Stimulated activated CD8-positive, alpha-beta memory T cell treated with anti-CD3 and anti-CD28 coated beads, Interleukin-2, amount 100 ng/mL, for 1 hour (primary cell): ENCODE results near the gene ADAMTS13.

Source experiments
- DNase-seq, 2 donors: peaks; one replicate each; pipeline ENCODE4 v3.0.0-alpha.2; 2020; ENCODE audit warnings: low read depth in 2 of 2

Gene ADAMTS13

GRCh38 chr9:133454325-133454724, 32.2 kb downstream of the ADAMTS13 start:
- DNase-seq: no peak

- DNase-seq: no peak
Observed at GRCh38 chr9:133454943-133455673, 32.9 kb downstream of the ADAMTS13 start.

GRCh38 chr9:133455936-133456335, 33.8 kb downstream of the ADAMTS13 start:
- no peak for DNase-seq

- DNase-seq: no peak
Observed at GRCh38 chr9:133456409-133456808, 34.2 kb downstream of the ADAMTS13 start.

- no peak for DNase-seq
Observed at GRCh38 chr9:133457233-133457632, 35.1 kb downstream of the ADAMTS13 start.

GRCh38 chr9:133457748-133458147, 35.6 kb downstream of the ADAMTS13 start:
- DNase-seq: no peak

GRCh38 chr9:133458643-133459312, 36.6 kb downstream of the ADAMTS13 start:
- no peak for DNase-seq

GRCh38 chr9:133459476-133460404, 37.6 kb downstream of the ADAMTS13 start, which contains the start of gene CACFD1:
CACFD1 (plus strand) TSS chr9:133459978; CDS start chr9:133460067, 89 bp downstream.
- DNase-seq: peak; percentile 81 to 85

- DNase-seq: no peak
Observed at GRCh38 chr9:133460405-133461175, 38.4 kb downstream of the ADAMTS13 start.

GRCh38 chr9:133461975-133462374, 39.8 kb downstream of the ADAMTS13 start:
- no peak for DNase-seq

GRCh38 chr9:133463234-133463863, 41.2 kb downstream of the ADAMTS13 start:
- no peak for DNase-seq

- no peak for DNase-seq
Observed at GRCh38 chr9:133463864-133464615, 41.9 kb downstream of the ADAMTS13 start.

- no peak for DNase-seq
Observed at GRCh38 chr9:133464638-133465037, 42.5 kb downstream of the ADAMTS13 start.

GRCh38 chr9:133465984-133466383, 43.8 kb downstream of the ADAMTS13 start:
- no peak for DNase-seq

GRCh38 chr9:133467101-133467500, 44.9 kb downstream of the ADAMTS13 start:
- DNase-seq: no peak

GRCh38 chr9:133468374-133468773, 46.2 kb downstream of the ADAMTS13 start:
- no peak for DNase-seq

GRCh38 chr9:133468777-133469421, 46.7 kb downstream of the ADAMTS13 start:
- DNase-seq: no peak

GRCh38 chr9:133470427-133470924, 48.3 kb downstream of the ADAMTS13 start:
- DNase-seq: no peak

GRCh38 chr9:133470988-133471387, 48.8 kb downstream of the ADAMTS13 start:
- DNase-seq: no peak
